SU-DHL-6 (cell line): ENCODE data around the gene DIPK1A.

ENCODE experiments used
- H2AFZ ChIP-seq: fragments of 200-600 bp; sonication (generic); 2 replicates; pipeline ENCODE4 v1.6.1; 2014; ENCODE audit warnings: low read depth, mild to moderate bottlenecking, moderate library complexity, mixed read lengths, antibody characterized with exemption, low read length; ENCODE audit not compliant: severe bottlenecking
- H3F3A ChIP-seq: fragments of 200-600 bp; shearing (Covaris generic); 2 replicates; pipeline ENCODE4 v1.6.0; 2016; ENCODE audit warnings: antibody characterized with exemption, mild to moderate bottlenecking; ENCODE audit not compliant: insufficient read depth
- H3K27ac ChIP-seq: fragments of 200-600 bp; sonication (generic); 2 replicates; pipeline ENCODE4 v1.5.1; 2016; ENCODE audit warnings: low read depth, mild to moderate bottlenecking, low read length, moderate library complexity, mixed read lengths
- H3K27me3 ChIP-seq: fragments of 200-600 bp; sonication (generic), shearing (Covaris generic); 2 replicates; pipeline ENCODE4 v1.6.0; 2014; ENCODE audit warnings: mild to moderate bottlenecking, low read length
- H3K36me3 ChIP-seq: fragments of 200-600 bp; sonication (generic); 2 replicates; pipeline ENCODE4 v1.6.1; 2014; ENCODE audit warnings: mild to moderate bottlenecking, low read length, mixed read lengths
- H3K4me2 ChIP-seq: fragments of 300-600, 200-600 bp; shearing (Covaris generic), sonication (generic); 2 replicates; pipeline ENCODE4 v1.6.0; 2014; ENCODE audit warnings: low read length, low read depth, mild to moderate bottlenecking; ENCODE audit not compliant: poor library complexity, severe bottlenecking
- H3K4me3 ChIP-seq: fragments of 200-600 bp; sonication (generic); 2 replicates; pipeline ENCODE4 v1.5.1; 2014; ENCODE audit warnings: antibody characterized with exemption, low read length, mild to moderate bottlenecking, mixed read lengths; ENCODE audit not compliant: insufficient read depth, poor library complexity, severe bottlenecking
- H3K79me2 ChIP-seq: fragments of 200-600 bp; sonication (generic); 2 replicates; pipeline ENCODE4 v1.6.1; 2014; ENCODE audit warnings: mild to moderate bottlenecking, low read length, moderate library complexity; ENCODE audit not compliant: insufficient read depth
- H3K9ac ChIP-seq: fragments of 200-600 bp; sonication (generic); 2 replicates; pipeline ENCODE4 v1.7.0; 2014; ENCODE audit warnings: mild to moderate bottlenecking, low read length
- H3K9me2 ChIP-seq: fragments of 200-600 bp; sonication (generic); replicated peaks from 2 replicates; pipeline ENCODE4 v1.6.1; 2014; ENCODE audit warnings: low read length; ENCODE audit not compliant: insufficient read depth
- H3K9me3 ChIP-seq: fragments of 200-600 bp; sonication (generic); 2 replicates; pipeline ENCODE4 v1.6.1; 2014; ENCODE audit warnings: low read length, mixed read lengths; ENCODE audit not compliant: insufficient read depth
- H4K20me1 ChIP-seq: fragments of 200-600 bp; sonication (generic); 2 replicates; pipeline ENCODE4 v1.6.1; 2014; ENCODE audit warnings: low read depth, mild to moderate bottlenecking, antibody characterized with exemption, low read length, moderate library complexity, mixed read lengths
- CTCF ChIP-seq: fragments of 200-600 bp; sonication (generic); IDR thresholded peaks from one replicate; pipeline ENCODE4 v1.5.1; 2017; ENCODE audit warnings: antibody characterized with exemption, mild to moderate bottlenecking, low read length, moderate library complexity; ENCODE audit not compliant: insufficient read depth, poor library complexity, severe bottlenecking
- EZH2phosphoT487 ChIP-seq: fragments of 200-600 bp; sonication (generic), shearing (Covaris generic); conservative IDR thresholded peaks from 2 replicates; pipeline ENCODE4 v1.6.1; 2018; ENCODE audit warnings: mild to moderate bottlenecking, antibody characterized with exemption, low read length, moderate library complexity, mixed read lengths

DIPK1A gene

GRCh38 chr1:92937731-92938130, 23.5 kb downstream of the DIPK1A start:
- H3F3A ChIP-seq: peaks cover 4% of the 10 kb centered on the region; the same call in 1 of the 2 replicates
- no peak overlapping the region for H2AFZ ChIP-seq
- no peaks in the 10 kb centered on the region for H3K27me3 ChIP-seq
- no peak overlapping the region for H3K9ac ChIP-seq
- H3K4me2 ChIP-seq: no peak overlapping the region
- H4K20me1 ChIP-seq: peaks cover 8% of the 10 kb centered on the region
- no peak for TF ChIP-seq CTCF
- no peak for TF ChIP-seq EZH2phosphoT487
- H3K79me2 ChIP-seq: peaks cover 99% of the 10 kb centered on the region
- H3K9me3 ChIP-seq: no peaks in the 10 kb centered on the region
- no peak overlapping the region for H3K27ac ChIP-seq
- H3K4me3 ChIP-seq: no peak overlapping the region
- H3K36me3 ChIP-seq: no peaks in the 10 kb centered on the region
- H3K9me2 ChIP-seq: no peaks in the 10 kb centered on the region

DNA sequence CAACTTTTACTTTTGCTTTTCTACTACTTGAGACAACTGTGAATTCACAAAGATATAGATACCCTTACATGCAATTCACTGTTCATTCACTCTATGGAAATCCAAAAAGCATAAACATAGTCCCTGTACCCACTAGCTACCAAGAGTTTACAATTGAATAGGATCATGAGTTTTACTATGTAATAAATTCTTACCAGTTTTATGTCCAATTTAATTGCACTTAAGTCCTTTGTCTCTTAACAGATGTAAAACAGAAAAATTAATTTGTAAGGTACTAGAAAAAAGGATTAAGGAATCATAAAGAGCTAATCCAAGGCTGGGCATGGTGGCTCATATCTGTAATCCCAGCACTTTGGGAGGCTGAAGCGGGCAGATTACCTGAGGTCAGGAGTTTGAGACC, 24.4 kb downstream of the DIPK1A start:
- TF ChIP-seq EZH2phosphoT487 (no peak), CTCF (no peak)
- Histone ChIP-seq H3K36me3 (no peaks in the 10 kb centered on the region), H3K9ac (no peak overlapping the region), H3F3A (peaks cover 4% of the 10 kb centered on the region; the same call in 1 of the 2 replicates), H3K4me2 (no peak overlapping the region), H4K20me1 (peaks cover 8% of the 10 kb centered on the region), H3K79me2 (peaks cover 99% of the 10 kb centered on the region), H3K27ac (no peak overlapping the region), H2AFZ (no peak overlapping the region), H3K9me3 (no peaks in the 10 kb centered on the region), H3K27me3 (no peaks in the 10 kb centered on the region), H3K4me3 (no peak overlapping the region), H3K9me2 (no peaks in the 10 kb centered on the region)

DNA sequence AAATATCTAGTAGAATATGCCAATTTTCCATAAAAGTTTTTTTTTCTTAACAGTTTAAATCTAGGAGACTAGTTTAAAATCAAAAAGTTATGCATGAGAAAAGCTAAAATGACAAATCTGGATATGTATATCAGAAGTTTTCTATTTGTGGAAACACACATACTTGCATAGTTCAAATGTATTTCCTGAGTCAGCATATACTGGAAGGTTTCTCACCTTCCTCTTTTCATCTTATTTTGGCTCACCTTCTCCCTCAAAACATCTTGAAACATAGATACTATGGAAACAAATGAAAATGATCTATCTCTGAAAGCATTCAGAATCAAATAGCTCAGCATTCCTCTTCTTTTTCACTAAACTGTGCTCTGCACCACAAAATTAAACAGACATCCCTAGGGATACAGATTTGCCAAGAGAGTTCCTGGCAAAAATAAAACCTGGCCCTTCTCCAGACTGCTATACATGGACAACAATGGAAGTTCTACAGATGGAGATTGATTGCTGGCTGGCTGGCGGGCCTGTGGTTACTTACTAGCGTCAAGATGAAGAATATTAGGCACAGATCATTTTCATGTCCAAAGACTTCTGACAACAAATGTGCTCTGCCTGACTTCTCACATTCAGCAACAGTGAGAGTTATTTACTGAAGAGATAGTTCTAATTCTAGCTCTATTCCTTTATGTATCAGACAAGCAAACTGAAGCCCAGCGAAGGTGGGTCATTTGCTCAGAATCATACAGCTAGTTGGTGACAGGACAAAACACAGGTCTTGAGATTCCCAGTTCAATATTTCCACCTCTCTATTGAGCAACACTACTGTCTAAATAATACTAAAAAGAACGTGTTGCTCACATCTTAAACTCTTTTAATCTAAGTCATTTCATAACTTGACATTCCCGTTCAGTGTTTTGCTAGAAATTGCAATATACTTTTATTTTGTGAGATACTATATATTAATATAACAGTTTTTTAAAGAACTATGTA, 26.6 kb downstream of the DIPK1A start:
- no peaks in the 10 kb centered on the region for H3K9me3 ChIP-seq

More for the DNA sequence above, 26.6 kb downstream of the DIPK1A start:
- Histone ChIP-seq H2AFZ (no peak overlapping the region), H3K79me2 (peaks cover 99% of the 10 kb centered on the region), H3F3A (peaks cover 4% of the 10 kb centered on the region; the same call in 1 of the 2 replicates), H3K9me2 (no peaks in the 10 kb centered on the region), H3K9ac (no peak overlapping the region), H3K27ac (no peak overlapping the region), H3K4me3 (no peak overlapping the region), H3K36me3 (no peaks in the 10 kb centered on the region), H4K20me1 (peaks cover 8% of the 10 kb centered on the region), H3K27me3 (no peaks in the 10 kb centered on the region), H3K4me2 (peak overlapping the region; percentile 1)
- TF ChIP-seq CTCF: no peak
- no peak for TF ChIP-seq EZH2phosphoT487
